Measurements from ENCODE around the gene PPP2R3A. TPM values are rescaled to one million over a fixed set of nuclear protein-coding genes. Genes with fewer than 3 reads are reported as not detected.

Gene PPP2R3A
- polyA plus RNA-seq, 1 donor (not counting 4 experiments of a cell fraction or from before 2014, with no cell fraction given), result 11.1 TPM

DNA sequence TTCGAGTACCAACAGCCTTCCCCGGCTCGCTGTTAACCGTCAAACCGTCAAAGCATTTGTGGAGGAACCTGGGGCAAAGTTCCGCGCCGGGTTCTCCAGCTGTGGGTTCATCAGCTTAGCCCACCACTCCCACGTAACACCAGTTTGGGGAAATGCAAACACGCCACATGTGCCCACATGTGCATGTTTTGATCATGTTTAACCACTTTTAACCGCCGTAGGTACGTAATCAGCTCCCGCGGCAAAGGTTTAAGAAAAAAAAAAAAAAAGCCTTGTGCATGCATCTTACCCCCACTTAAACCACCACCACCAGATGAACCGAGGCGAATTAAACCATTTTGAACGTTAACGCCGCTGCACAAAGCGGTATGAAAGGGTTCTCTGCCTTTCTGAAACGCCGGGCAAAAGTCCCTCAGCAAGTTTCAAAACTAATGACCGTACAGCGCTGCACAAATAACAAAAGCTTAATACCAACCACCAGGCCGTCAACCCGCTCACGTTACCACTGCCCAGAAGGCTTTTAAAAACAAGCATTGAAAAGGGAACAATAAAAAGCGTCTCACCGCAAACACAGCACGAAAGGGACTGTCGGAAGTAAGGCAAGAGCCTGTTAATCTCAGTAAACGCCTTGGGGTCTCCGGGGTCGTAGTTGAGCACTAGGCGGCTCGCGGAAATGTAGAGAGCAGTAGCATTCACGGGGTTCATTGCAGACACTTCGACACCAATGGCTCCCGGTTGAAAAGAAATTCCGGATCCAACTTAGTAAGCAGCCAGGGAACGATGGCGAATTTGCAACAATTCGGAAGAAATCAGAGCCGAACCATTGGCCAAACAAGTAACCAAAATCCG is 229.1 kb downstream of the PPP2R3A start:
- H3K9me1 ChIP-seq (ENCODE audit: control insufficient read depth, extremely low read depth, insufficient read depth, low read length), result no peaks in the 10 kb centered on the region
- H3K27ac ChIP-seq (ENCODE audit: control insufficient read depth, insufficient read depth, low read length), result peak overlapping the region; percentile 93
- TF ChIP-seq EZH2 (IDR thresholded peaks at IDR 0.05; ENCODE audit: low read length), result no peak
- no peak for TF ChIP-seq CTCF (optimal IDR thresholded peaks at IDR 0.05 in 1 of 3, IDR thresholded peaks at IDR 0.05 in 1 of 3, conservative IDR thresholded peaks at IDR 0.05 in 1 of 3; ENCODE audit: extremely low read depth in 1 of 3, insufficient read depth in 2 of 3, low read length in 3 of 3)
- no peaks in the 10 kb centered on the region for H3K27me3 ChIP-seq (ENCODE audit: control insufficient read depth, extremely low read depth, insufficient read depth, low read length)
- H3K79me2 ChIP-seq (ENCODE audit: control insufficient read depth, insufficient read depth, low read length), result peaks cover 60% of the 10 kb centered on the region
- DNase-seq (ENCODE audit: low read depth, low spot score) (no peak), FAIRE-seq (no peak)
- H3K9ac ChIP-seq (ENCODE audit: control insufficient read depth, extremely low read depth, insufficient read depth, low read length), result peak overlapping the region; percentile 95
- peaks cover 20% of the 10 kb centered on the region for H3K4me1 ChIP-seq (ENCODE audit: control insufficient read depth, extremely low read depth, insufficient read depth, low read length)
- H3K4me2 ChIP-seq (ENCODE audit: control insufficient read depth, extremely low read depth, insufficient read depth, low read depth, low read length), result peak overlapping the region; percentile 79
- H3K9me3 ChIP-seq (ENCODE audit: control insufficient read depth, low read depth, low read length), result no peaks in the 10 kb centered on the region
- dilution Hi-C loops (cut with MboI; ENCODE audit: extremely low pct_ligation_motif_present, low sequenced_read_pairs), result loop anchor here (25.0 kb wide), 1 partner anchor 143 kb away; no protein-coding TSS in a partner anchor
- H3K36me3 ChIP-seq (ENCODE audit: control insufficient read depth in 2 of 2, extremely low read depth in 1 of 2, insufficient read depth in 2 of 2, low read length in 2 of 2), result no peaks in the 10 kb centered on the region
- H4K20me1 ChIP-seq (ENCODE audit: control insufficient read depth, extremely low read depth, insufficient read depth, low read length), result peaks cover 27% of the 10 kb centered on the region
- no peak overlapping the region for H2AFZ ChIP-seq (ENCODE audit: control insufficient read depth, low read length)
- H3K4me3 ChIP-seq (ENCODE audit: control insufficient read depth in 2 of 3, extremely low read depth in 1 of 3, insufficient read depth in 2 of 3, low read depth in 1 of 3, low read length in 3 of 3), result peak overlapping the region; percentile 79 to 95 (median 93)

- Histone ChIP-seq H4K20me1 (ENCODE audit: control insufficient read depth, extremely low read depth, insufficient read depth, low read length) (peaks cover 20% of the 10 kb centered on the region), H3K79me2 (ENCODE audit: control insufficient read depth, insufficient read depth, low read length) (peaks cover 52% of the 10 kb centered on the region), H2AFZ (ENCODE audit: control insufficient read depth, low read length) (peak overlapping the region; percentile 66), H3K27me3 (ENCODE audit: control insufficient read depth, extremely low read depth, insufficient read depth, low read length) (no peaks in the 10 kb centered on the region), H3K9ac (ENCODE audit: control insufficient read depth, extremely low read depth, insufficient read depth, low read length) (peak overlapping the region; percentile 95), H3K4me3 (ENCODE audit: control insufficient read depth in 2 of 3, extremely low read depth in 1 of 3, insufficient read depth in 2 of 3, low read depth in 1 of 3, low read length in 3 of 3) (peak overlapping the region; percentile 79 to 95 (median 93)), H3K4me2 (ENCODE audit: control insufficient read depth, extremely low read depth, insufficient read depth, low read depth, low read length) (peak overlapping the region; percentile 81), H3K4me1 (ENCODE audit: control insufficient read depth, extremely low read depth, insufficient read depth, low read length) (peaks cover 20% of the 10 kb centered on the region), H3K36me3 (ENCODE audit: control insufficient read depth in 2 of 2, extremely low read depth in 1 of 2, insufficient read depth in 2 of 2, low read length in 2 of 2) (no peaks in the 10 kb centered on the region), H3K9me1 (ENCODE audit: control insufficient read depth, extremely low read depth, insufficient read depth, low read length) (no peaks in the 10 kb centered on the region), H3K9me3 (ENCODE audit: control insufficient read depth, low read depth, low read length) (no peaks in the 10 kb centered on the region), H3K27ac (ENCODE audit: control insufficient read depth, insufficient read depth, low read length) (peak overlapping the region; percentile 93)
- FAIRE-seq (no peak), DNase-seq (ENCODE audit: low read depth, low spot score) (no peak)
- TF ChIP-seq CTCF (optimal IDR thresholded peaks at IDR 0.05 in 1 of 3, IDR thresholded peaks at IDR 0.05 in 1 of 3, conservative IDR thresholded peaks at IDR 0.05 in 1 of 3; ENCODE audit: extremely low read depth in 1 of 3, insufficient read depth in 2 of 3, low read length in 3 of 3) (no peak), EZH2 (IDR thresholded peaks at IDR 0.05; ENCODE audit: low read length) (no peak)
- dilution Hi-C loops (cut with MboI; ENCODE audit: extremely low pct_ligation_motif_present, low sequenced_read_pairs), result loop anchor here (25.0 kb wide), 1 partner anchor 142 kb away; no protein-coding TSS in a partner anchor
These were observed 229.9 kb downstream of the PPP2R3A start for GRCh38 chr3:136195258-136196063.
